Caco-2 (cell line): ENCODE measurements around the gene RARRES2. TPM values are rescaled to one million over a fixed set of nuclear protein-coding genes. Genes with fewer than 3 reads are reported as not detected.
"Not testable (repeated sequence)": the region's sequence is repeated elsewhere in the genome, so short reads cannot be mapped to it uniquely, and the experiment has no call there.

Experiments used
- BruUV-seq: library from RNA; stranded (reverse); fragments of 400-500 nt; replicated peaks from 2 replicates; lab custom pipeline; 2021; lab: Mats Ljungman, UMichigan
- CTCF ChIA-PET: fragments of 300-600 bp; sonication (Branson Sonifier 250); formaldehyde crosslinking; loops from one replicate; lab custom pipeline; 2022; ENCODE audit warnings: antibody characterized with exemption; lab: Charles Lee
- POLR2A ChIA-PET: fragments of 300-600 bp; sonication (Branson Sonifier 250); formaldehyde crosslinking; loops from one replicate; lab custom pipeline; 2022; ENCODE audit warnings: antibody characterized with exemption; lab: Charles Lee
- DNase-seq, 2 experiments: peaks; one replicate each; pipeline versions ENCODE4 v3.0.0 to v3.0.0-alpha.2; 2020 to 2022
- H3K27me3 ChIP-seq: replicated peaks from 2 replicates; pipeline ENCODE4 v1.6.0; 2011; ENCODE audit warnings: low read length; ENCODE audit not compliant: control insufficient read depth, insufficient read depth
- H3K36me3 ChIP-seq: 2 replicates; pipeline ENCODE4 v1.5.1; 2011; ENCODE audit warnings: low read length; ENCODE audit not compliant: control insufficient read depth, insufficient read depth
- H3K4me1 ChIP-seq: fragments of 250-450 bp; sonication (Bioruptor Pico); 2 replicates; pipeline ENCODE4 v1.5.1; 2020; ENCODE audit warnings: mild to moderate bottlenecking
- H3K4me3 ChIP-seq: 2 replicates; pipeline ENCODE4 v1.5.1; 2011; ENCODE audit warnings: low read depth, mild to moderate bottlenecking, control low read depth, low read length
- H3K9me3 ChIP-seq: fragments of 250-450 bp; sonication (Bioruptor Pico); 2 replicates; pipeline ENCODE4 v1.5.1; 2020; ENCODE audit warnings: mild to moderate bottlenecking, moderate library complexity
- H3K27ac Mint-ChIP-seq: one replicate; pipeline ENCODE4 v1.8.0; 2022; ENCODE audit warnings: mixed read lengths; ENCODE audit not compliant: unreplicated experiment
- H3K27me3 Mint-ChIP-seq: one replicate; pipeline ENCODE4 v1.8.0; 2022; ENCODE audit warnings: mixed read lengths; ENCODE audit not compliant: insufficient read depth, unreplicated experiment
- H3K36me3 Mint-ChIP-seq: one replicate; pipeline ENCODE4 v1.8.0; 2022; ENCODE audit warnings: mild to moderate bottlenecking, mixed read lengths; ENCODE audit not compliant: insufficient read depth, unreplicated experiment
- H3K4me1 Mint-ChIP-seq: one replicate; pipeline ENCODE4 v1.8.0; 2022; ENCODE audit warnings: low read depth, mixed read lengths; ENCODE audit not compliant: unreplicated experiment
- H3K4me3 Mint-ChIP-seq: one replicate; pipeline ENCODE4 v1.8.0; 2022; ENCODE audit warnings: mild to moderate bottlenecking, moderate library complexity, mixed read lengths; ENCODE audit not compliant: unreplicated experiment
- H3K9me3 Mint-ChIP-seq: one replicate; pipeline ENCODE4 v1.8.0; 2022; ENCODE audit warnings: mixed read lengths; ENCODE audit not compliant: unreplicated experiment
- CTCF ChIP-seq, 2 experiments: fragments of 200-600 bp in 1 of 2; IDR thresholded peaks; 1 replicate in 1 of 2; 2 replicates in 1 of 2; pipeline versions ENCODE4 v1.5.1 to v1.8.0; 2011 to 2022; ENCODE audit warnings: antibody characterized with exemption in 1 of 2, control low read depth in 1 of 2, inconsistent platforms in 1 of 2, low read depth in 1 of 2, low read length in 1 of 2, mild to moderate bottlenecking in 1 of 2, moderate library complexity in 1 of 2; ENCODE audit not compliant: insufficient read depth in 1 of 2, severe bottlenecking in 1 of 2, unreplicated experiment in 1 of 2
- intact Hi-C: fragments of 100-400 bp; cut with micrococcal nuclease; formaldehyde crosslinking; loops from one replicate; pipeline ENCODE4 v1.10.0; 2022; ENCODE audit not compliant: unreplicated experiment
- total RNA-seq: library from RNA; stranded (reverse); gene quantifications from 2 replicates; pipeline ENCODE4 v1.2.3, GENCODE V29; 2022

Gene RARRES2
- total RNA-seq, 1 experiment from 2014 or later, result not detected

- Histone ChIP-seq H3K4me3 (no peak overlapping the region), H3K27me3 (no peaks in the 10 kb centered on the region), H3K9me3 (no peaks in the 10 kb centered on the region), H3K36me3 (no peaks in the 10 kb centered on the region; the same call in 1 of the 2 replicates), H3K4me1 (peaks cover 8% of the 10 kb centered on the region)
- no peak for DNase-seq
- H3K36me3 Mint-ChIP-seq, result peaks cover 5% of the 10 kb centered on the region
- intact Hi-C loops, result no loop called here
- H3K9me3 Mint-ChIP-seq, result no peaks in the 10 kb centered on the region
- H3K4me3 Mint-ChIP-seq, result no peak overlapping the region
- BruUV-seq, result no TSS peak
- H3K27me3 Mint-ChIP-seq, result no peaks in the 10 kb centered on the region
- peak in 1 of 2 experiments; percentile 37 for TF ChIP-seq CTCF (IDR thresholded peaks at IDR 0.05; ENCODE audit: insufficient read depth in 1 of 2, low read depth in 1 of 2, low read length in 1 of 2, severe bottlenecking in 1 of 2, unreplicated experiment in 1 of 2)
- no peaks in the 10 kb centered on the region for H3K4me1 Mint-ChIP-seq
- CTCF ChIA-PET, result interaction anchor here (0.6 kb wide), 1 partner anchor 395 kb away, joined by 8 read pairs; no protein-coding TSS in a partner anchor
- no peak overlapping the region for H3K27ac Mint-ChIP-seq
- POLR2A ChIA-PET, result no interaction called here
Observed at GRCh38 chr7:150388709-150389531, 47.5 kb upstream of the RARRES2 start.

GRCh38 chr7:150388306-150388705 lies 46.9 kb upstream of the RARRES2 start:
- Mint-ChIP-seq H3K27me3 (no peaks in the 10 kb centered on the region), H3K9me3 (no peaks in the 10 kb centered on the region), H3K27ac (no peak overlapping the region), H3K36me3 (peaks cover 5% of the 10 kb centered on the region), H3K4me3 (no peak overlapping the region), H3K4me1 (peaks cover 4% of the 10 kb centered on the region)
- H3K9me3 ChIP-seq, result no peaks in the 10 kb centered on the region
- no peak for DNase-seq
- H3K36me3 ChIP-seq, result no peaks in the 10 kb centered on the region; the same call in 1 of the 2 replicates
- no peak for TF ChIP-seq CTCF (IDR thresholded peaks at IDR 0.05; ENCODE audit: insufficient read depth in 1 of 2, low read depth in 1 of 2, low read length in 1 of 2, severe bottlenecking in 1 of 2, unreplicated experiment in 1 of 2)
- no peaks in the 10 kb centered on the region for H3K27me3 ChIP-seq
- intact Hi-C loops, result no loop called here
- no peak overlapping the region for H3K4me3 ChIP-seq
- peaks cover 14% of the 10 kb centered on the region for H3K4me1 ChIP-seq
- no TSS peak for BruUV-seq
- ChIA-PET POLR2A (no interaction called here), CTCF (interaction anchor here (0.6 kb wide), 1 partner anchor 396 kb away, joined by 8 read pairs; no protein-coding TSS in a partner anchor)

GRCh38 chr7:150385884-150386283 lies 44.5 kb upstream of the RARRES2 start:
- H3K4me3 ChIP-seq, H3K27me3 ChIP-seq, POLR2A ChIA-PET, H3K36me3 Mint-ChIP-seq, H3K4me3 Mint-ChIP-seq, H3K27ac Mint-ChIP-seq, BruUV-seq, intact Hi-C loops, H3K36me3 ChIP-seq, H3K9me3 Mint-ChIP-seq, H3K9me3 ChIP-seq, DNase-seq, H3K27me3 Mint-ChIP-seq, CTCF ChIA-PET: not testable (repeated sequence)
- peaks cover 15% of the 10 kb centered on the region for H3K4me1 Mint-ChIP-seq
- peaks cover 31% of the 10 kb centered on the region for H3K4me1 ChIP-seq
